ENCODE results near the gene CES3.
"Not testable (repeated sequence)": the region's sequence is repeated elsewhere in the genome, so short reads cannot be mapped to it uniquely, and the experiment has no call there.

CES3 gene

DNA sequence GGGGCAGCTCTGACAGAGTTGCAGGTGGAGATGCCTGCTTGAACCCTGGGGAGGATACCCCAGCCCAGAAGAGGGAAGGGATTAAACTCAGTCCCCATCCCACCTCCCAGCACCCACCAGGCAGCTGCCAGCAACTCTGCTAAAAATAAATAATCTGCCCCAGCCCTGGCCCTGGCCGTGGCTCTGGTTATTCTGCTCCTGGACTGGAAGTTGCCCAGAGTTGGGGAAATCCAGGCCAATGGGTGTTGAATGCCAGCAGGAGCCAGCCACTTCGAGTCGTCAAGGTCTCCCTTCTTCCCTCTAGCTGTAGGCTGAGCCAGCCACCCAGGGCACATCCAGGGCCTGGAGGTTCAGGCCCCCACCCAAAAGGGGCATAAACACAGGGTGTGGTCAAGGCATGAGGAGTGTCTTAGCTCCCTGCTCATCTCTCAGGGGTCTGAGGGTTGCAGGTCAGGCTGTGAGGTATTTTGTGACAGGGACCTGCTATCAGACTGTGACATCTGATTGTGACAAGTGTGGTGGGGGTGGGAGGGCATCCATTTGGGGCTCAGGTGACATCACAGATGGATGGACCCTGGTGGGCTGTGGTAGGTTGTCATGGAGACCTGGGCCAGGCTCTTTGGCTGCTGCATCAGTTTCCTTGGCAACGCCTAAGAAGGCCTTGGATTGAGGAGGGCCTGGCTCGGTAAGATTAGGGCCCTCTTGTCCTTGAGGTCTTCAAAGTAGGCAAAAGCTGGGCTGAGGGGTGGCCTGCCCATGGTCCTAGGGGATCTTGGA lies 34.7 kb upstream of the CES3 start:
- no peak for DNase-seq (ENCODE audit: low spot score)

DNA sequence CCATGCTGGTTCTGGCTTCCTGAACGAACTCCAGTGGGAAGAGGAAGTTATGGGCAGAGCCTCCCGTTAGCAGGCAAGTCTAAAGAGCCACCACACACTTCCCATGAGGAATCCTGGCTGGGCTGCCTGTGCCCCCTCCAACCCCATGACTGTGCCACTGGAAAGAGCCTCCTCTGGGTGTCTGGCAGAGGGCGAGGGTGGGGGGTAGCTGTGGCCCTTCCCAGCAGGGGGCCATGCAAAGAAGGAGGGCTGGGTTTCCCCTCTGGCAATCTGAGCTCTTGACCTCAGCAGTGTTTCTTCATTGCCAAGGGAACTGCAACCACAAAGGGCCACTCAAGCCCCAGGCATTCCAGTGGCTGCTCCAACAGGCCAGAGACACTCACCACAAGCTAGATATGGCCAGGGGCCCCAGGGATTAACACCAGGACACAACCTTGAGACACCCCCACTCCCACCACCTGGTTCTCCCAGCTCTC lies 34.1 kb upstream of the CES3 start:
- DNase-seq (ENCODE audit: low spot score) = peak; percentile 90

DNA sequence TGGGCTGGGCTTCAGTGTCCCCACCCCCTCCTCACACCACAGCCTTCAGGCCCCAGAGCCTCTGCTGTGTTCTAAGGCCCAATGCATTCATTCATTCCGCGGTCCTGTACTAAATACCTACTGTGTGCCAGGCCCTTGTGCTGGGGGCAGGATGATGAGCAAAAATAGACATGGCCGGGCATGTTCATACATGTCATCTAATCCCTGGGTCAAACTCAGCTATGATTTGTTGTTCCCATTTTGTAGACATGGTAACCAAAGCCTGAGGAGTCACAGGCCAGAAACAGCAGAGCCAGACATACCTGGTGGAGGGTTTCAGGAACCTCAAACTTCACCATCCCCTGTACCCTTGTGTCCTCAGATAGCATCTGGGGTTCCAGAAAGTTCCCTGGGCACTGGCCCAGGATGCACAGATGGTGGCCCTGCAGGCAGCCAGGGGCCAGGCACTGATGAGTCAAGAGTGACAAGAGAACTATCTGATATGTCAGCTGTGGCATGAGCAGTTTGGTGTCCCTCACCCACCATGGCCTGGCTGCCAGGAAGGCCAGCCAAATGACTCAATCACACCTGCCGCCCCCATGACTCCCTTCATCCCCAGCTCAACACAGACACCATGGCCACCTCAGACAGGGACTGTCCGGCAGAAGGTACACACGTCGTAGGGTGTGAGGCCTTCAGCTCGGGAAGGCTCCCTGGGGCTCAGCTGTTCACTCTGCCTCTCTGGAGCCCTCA lies 33.0 kb upstream of the CES3 start:
- no peak for DNase-seq (ENCODE audit: low spot score)

- no peak for DNase-seq (ENCODE audit: low spot score)
Measured at GRCh38 chr16:66928702-66929388, 32.2 kb upstream of the CES3 start.

- no peak for DNase-seq (ENCODE audit: low spot score)
Measured at GRCh38 chr16:66930189-66930588, 30.9 kb upstream of the CES3 start.

- DNase-seq (ENCODE audit: low spot score) = no peak
Measured at GRCh38 chr16:66931665-66932064, 29.4 kb upstream of the CES3 start.

DNA sequence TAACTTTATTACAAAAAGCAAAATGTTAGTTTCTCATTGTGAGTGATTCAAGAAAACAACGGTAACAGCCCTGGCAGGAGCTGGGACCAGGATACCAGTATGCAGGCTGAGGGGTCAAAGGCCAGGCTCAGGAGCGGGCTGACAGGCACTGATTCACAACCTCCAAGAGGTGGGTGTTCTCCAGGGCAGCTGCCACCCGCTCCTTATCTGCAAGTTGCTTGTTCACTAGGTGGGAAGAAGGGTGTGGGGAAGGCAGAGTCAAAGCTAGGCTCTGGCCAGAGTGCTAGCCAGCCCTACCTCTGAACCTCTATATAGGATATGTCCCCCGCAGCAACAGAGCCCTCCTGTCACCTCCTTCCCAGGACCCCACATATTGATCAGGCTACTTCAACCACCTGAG lies 29.0 kb upstream of the CES3 start:
- DNase-seq (ENCODE audit: low spot score) = no peak

DNA sequence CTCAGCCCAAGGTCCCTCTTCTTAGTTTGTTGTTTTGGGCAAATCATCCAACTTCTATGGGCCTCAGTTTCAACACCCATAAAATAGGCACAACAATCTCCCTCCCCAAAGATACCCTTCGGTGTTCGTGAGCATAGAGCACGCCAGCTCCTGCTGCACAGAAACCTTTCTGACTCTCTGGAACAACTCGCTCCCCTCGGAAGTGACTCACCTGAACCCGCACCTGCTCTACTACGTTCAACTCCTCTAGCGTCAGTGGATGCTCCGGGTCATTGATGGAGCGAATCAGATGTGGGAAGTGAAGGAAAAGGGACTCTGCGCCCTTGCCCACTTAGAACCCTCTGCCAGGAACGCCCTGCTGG lies 27.3 kb upstream of the CES3 start:
- DNase-seq (ENCODE audit: low spot score) = no peak

GRCh38 chr16:66934138-66934838 lies 26.8 kb upstream of the CES3 start, which contains the start of gene CIAO2B:
Gene CIAO2B (minus strand): TSS chr16:66934402. CDS start chr16:66934364, 38 bp downstream.
- peak; percentile 91 for DNase-seq (ENCODE audit: low spot score)

DNA sequence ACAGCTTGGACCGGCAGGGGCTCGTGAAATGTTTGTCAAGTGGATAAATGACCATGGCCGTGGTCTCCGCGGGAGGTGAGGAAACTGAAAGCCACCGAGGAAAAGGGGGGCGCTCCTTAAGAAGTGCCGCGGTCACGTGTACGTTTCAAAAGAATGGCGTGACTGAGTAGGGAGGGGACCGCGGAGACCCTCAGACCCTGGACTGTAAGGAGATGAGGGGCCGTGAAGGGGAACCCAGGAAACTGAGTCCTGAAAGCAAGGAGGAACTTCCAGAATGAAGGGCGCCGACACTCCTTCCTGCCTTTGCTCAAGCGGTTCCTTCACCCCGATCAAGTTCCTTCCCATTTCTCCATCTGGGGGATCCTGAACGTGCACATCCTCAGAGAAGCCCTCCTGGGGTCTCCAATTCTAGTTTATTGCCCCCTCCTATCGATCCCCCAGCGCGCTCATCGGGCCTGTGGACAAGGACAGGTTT lies 26.2 kb upstream of the CES3 start:
- DNase-seq (ENCODE audit: low spot score) = not testable (repeated sequence)

- peak; percentile 77 for DNase-seq (ENCODE audit: low spot score)
Measured at GRCh38 chr16:66935314-66936011, 25.6 kb upstream of the CES3 start, which contains the start of gene CES2. Gene CES2 (plus strand): TSS chr16:66935516. CDS start chr16:66935636, 120 bp downstream.

GRCh38 chr16:66936462-66936861 lies 24.6 kb upstream of the CES3 start:
- no peak for DNase-seq (ENCODE audit: low spot score)

- DNase-seq (ENCODE audit: low spot score) = no peak
Measured at GRCh38 chr16:66936889-66937554, 24.0 kb upstream of the CES3 start.

GRCh38 chr16:66937725-66938337 lies 23.2 kb upstream of the CES3 start:
- DNase-seq (ENCODE audit: low spot score) = no peak

- DNase-seq (ENCODE audit: low spot score) = no peak
Measured at GRCh38 chr16:66939366-66939765, 21.7 kb upstream of the CES3 start.

GRCh38 chr16:66940236-66940635 lies 20.8 kb upstream of the CES3 start:
- no peak for DNase-seq (ENCODE audit: low spot score)

- no peak for DNase-seq (ENCODE audit: low spot score)
Measured at GRCh38 chr16:66942981-66943380, 18.1 kb upstream of the CES3 start.

- no peak for DNase-seq (ENCODE audit: low spot score)
Measured at GRCh38 chr16:66943426-66944053, 17.5 kb upstream of the CES3 start.

DNA sequence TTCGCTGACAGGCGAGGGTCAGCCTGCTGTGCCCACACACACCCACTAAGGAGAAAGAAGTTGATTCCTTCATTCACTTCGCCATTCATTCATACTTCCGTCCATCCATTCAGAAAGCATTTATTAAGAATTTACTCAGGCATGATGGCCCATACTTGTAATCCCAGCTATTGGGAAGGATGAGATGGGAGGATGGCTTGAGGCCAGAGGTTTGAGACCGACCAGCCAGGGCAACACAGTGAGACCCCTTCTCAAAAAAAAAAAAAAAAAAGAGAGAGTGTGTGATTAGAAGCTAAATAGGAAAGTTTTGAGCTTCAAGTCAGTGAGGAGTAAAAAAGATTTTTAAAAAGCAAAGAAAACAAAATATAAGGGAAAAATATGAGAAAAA lies 17.0 kb upstream of the CES3 start:
- no peak for DNase-seq (ENCODE audit: low spot score)

DNA sequence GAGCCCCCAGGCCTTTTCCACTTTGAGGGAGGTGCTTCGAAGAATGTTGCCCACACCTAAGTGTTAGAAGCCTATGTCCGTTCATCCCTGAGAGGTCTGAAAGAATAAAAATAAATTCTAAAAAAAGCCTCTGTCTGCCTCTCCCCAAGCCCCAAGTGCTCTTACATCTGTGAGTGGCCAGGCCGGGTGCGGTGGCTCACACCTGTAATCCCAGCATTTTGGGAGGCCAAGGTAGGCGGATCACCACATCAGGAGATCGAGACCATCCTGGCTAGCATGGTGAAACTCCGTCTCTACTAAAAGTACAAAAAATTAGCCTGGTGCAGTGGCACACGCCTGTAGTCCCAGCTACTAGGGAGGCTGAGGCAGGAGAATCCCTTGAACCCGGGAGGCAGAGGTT lies 16.1 kb upstream of the CES3 start:
- DNase-seq (ENCODE audit: low spot score) = not testable (repeated sequence)
